Esophagus muscularis mucosa (tissue), 4 donors: ENCODE measurements around the gene PTRH2.

Source experiments
- EP300 ChIP-seq: sonication (generic); formaldehyde crosslinking; IDR thresholded peaks from one replicate; pipeline ENCODE4 v1.6.1; 2017; ENCODE audit warnings: antibody characterized with exemption
- POLR2A ChIP-seq: fragments of 450-650 bp; IDR thresholded peaks from one replicate; pipeline ENCODE4 v1.6.1; 2017; ENCODE audit warnings: antibody characterized with exemption, moderate library complexity, mild to moderate bottlenecking, low read depth
- POLR2AphosphoS5 ChIP-seq, 2 donors: sonication (generic); formaldehyde crosslinking; IDR thresholded peaks; one replicate each; pipeline ENCODE4 v1.6.1; 2017; ENCODE audit warnings: antibody characterized with exemption in 2 of 2
- TF ChIP-seq, protein P1 (sequence below), 3 experiments: fragments of 200-600 bp in 2 of 3; fragments of 450-650 bp in 1 of 3; sonication (generic) in 2 of 3; IDR thresholded peaks; one replicate each; pipeline ENCODE4 v1.5.1; 2017 to 2019; ENCODE audit warnings: antibody characterized with exemption in 3 of 3, mild to moderate bottlenecking in 2 of 3, moderate library complexity in 1 of 3

DNA sequence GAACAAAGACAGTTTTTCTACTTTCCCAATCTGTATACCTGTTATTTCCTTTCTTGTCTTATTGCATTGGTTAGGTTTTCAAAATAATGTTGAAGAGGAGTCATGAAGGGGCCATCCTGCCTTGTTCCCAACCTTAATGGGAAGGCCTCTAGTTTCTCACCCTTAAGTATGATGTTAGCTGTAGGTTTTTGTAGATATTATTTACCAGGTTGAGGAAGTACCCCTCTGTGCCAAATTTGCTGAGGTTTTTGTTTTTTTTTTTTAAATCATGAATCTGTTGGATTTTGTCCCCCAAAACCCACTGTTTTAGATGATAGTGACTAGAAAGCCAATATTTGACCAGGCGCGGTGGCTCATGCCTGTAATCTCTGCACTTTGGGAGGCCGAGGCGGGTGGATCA, 36.6 kb upstream of the PTRH2 start:
- TF ChIP-seq, protein P1, sequence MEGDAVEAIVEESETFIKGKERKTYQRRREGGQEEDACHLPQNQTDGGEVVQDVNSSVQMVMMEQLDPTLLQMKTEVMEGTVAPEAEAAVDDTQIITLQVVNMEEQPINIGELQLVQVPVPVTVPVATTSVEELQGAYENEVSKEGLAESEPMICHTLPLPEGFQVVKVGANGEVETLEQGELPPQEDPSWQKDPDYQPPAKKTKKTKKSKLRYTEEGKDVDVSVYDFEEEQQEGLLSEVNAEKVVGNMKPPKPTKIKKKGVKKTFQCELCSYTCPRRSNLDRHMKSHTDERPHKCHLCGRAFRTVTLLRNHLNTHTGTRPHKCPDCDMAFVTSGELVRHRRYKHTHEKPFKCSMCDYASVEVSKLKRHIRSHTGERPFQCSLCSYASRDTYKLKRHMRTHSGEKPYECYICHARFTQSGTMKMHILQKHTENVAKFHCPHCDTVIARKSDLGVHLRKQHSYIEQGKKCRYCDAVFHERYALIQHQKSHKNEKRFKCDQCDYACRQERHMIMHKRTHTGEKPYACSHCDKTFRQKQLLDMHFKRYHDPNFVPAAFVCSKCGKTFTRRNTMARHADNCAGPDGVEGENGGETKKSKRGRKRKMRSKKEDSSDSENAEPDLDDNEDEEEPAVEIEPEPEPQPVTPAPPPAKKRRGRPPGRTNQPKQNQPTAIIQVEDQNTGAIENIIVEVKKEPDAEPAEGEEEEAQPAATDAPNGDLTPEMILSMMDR (IDR thresholded peaks at IDR 0.05), result no peak
- TF ChIP-seq POLR2A (no peak), POLR2AphosphoS5 (IDR thresholded peaks at IDR 0.05) (no peak), EP300 (no peak)
